PC-9 (cell line): ENCODE measurements around the gene PTPN1.

Source experiments
- EZH2 ChIP-seq: fragments of 200-600 bp; sonication (generic); IDR thresholded peaks from 2 replicates; pipeline ENCODE4 v1.8.0; 2017; ENCODE audit warnings: antibody characterized with exemption, low read depth
- TF ChIP-seq, protein P1 (sequence below): fragments of 200-600 bp; sonication (generic); conservative IDR thresholded peaks from 2 replicates; pipeline ENCODE4 v1.6.1; 2017; ENCODE audit warnings: mixed run types, antibody characterized with exemption, mild to moderate bottlenecking, moderate library complexity

GRCh38 chr20:50512323-50512722, 2.1 kb downstream of the PTPN1 start:
- TF ChIP-seq, protein P1, sequence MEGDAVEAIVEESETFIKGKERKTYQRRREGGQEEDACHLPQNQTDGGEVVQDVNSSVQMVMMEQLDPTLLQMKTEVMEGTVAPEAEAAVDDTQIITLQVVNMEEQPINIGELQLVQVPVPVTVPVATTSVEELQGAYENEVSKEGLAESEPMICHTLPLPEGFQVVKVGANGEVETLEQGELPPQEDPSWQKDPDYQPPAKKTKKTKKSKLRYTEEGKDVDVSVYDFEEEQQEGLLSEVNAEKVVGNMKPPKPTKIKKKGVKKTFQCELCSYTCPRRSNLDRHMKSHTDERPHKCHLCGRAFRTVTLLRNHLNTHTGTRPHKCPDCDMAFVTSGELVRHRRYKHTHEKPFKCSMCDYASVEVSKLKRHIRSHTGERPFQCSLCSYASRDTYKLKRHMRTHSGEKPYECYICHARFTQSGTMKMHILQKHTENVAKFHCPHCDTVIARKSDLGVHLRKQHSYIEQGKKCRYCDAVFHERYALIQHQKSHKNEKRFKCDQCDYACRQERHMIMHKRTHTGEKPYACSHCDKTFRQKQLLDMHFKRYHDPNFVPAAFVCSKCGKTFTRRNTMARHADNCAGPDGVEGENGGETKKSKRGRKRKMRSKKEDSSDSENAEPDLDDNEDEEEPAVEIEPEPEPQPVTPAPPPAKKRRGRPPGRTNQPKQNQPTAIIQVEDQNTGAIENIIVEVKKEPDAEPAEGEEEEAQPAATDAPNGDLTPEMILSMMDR = no peak
- TF ChIP-seq EZH2 = no peak
